Measurements from ENCODE around the gene UNC5A. TPM values are rescaled to one million over a fixed set of nuclear protein-coding genes. Genes with fewer than 3 reads are reported as not detected.

UNC5A gene
- total RNA-seq, 2 donors from 2014 or later: not detected

GRCh38 chr5:176847726-176848290 is 37.4 kb downstream of the UNC5A start:
- Histone ChIP-seq H3K27ac (no peak overlapping the region), H3K36me3 (no peaks in the 10 kb centered on the region), H3K4me3 (no peak overlapping the region), H3K27me3 (no peaks in the 10 kb centered on the region), H3K4me1 (no peaks in the 10 kb centered on the region), H3K9me3 (no peaks in the 10 kb centered on the region)
- no peak for DNase-seq (ENCODE audit: low spot score)
- TF ChIP-seq CTCF (IDR thresholded peaks at IDR 0.05): no peak

- H3K4me3 ChIP-seq: no peak overlapping the region
- H3K27me3 ChIP-seq: no peaks in the 10 kb centered on the region
- no peaks in the 10 kb centered on the region for H3K4me1 ChIP-seq
- H3K36me3 ChIP-seq: no peaks in the 10 kb centered on the region
- no peak for TF ChIP-seq CTCF (IDR thresholded peaks at IDR 0.05)
- DNase-seq (ENCODE audit: low spot score): no peak
- H3K9me3 ChIP-seq: no peaks in the 10 kb centered on the region
- H3K27ac ChIP-seq: no peak overlapping the region
Observed at GRCh38 chr5:176848651-176849050, 38.3 kb downstream of the UNC5A start.

- Histone ChIP-seq H3K36me3 (no peaks in the 10 kb centered on the region), H3K4me3 (no peak overlapping the region), H3K4me1 (no peaks in the 10 kb centered on the region), H3K27ac (no peak overlapping the region), H3K9me3 (no peaks in the 10 kb centered on the region), H3K27me3 (no peaks in the 10 kb centered on the region)
- no peak for TF ChIP-seq CTCF (IDR thresholded peaks at IDR 0.05)
- DNase-seq (ENCODE audit: low spot score): no peak
Observed at GRCh38 chr5:176849611-176850227, 39.4 kb downstream of the UNC5A start.

GRCh38 chr5:176850371-176851245 is 40.2 kb downstream of the UNC5A start:
- no peaks in the 10 kb centered on the region for H3K27me3 ChIP-seq
- no peak for TF ChIP-seq CTCF (IDR thresholded peaks at IDR 0.05)
- no peak overlapping the region for H3K4me3 ChIP-seq
- H3K27ac ChIP-seq: no peak overlapping the region
- H3K9me3 ChIP-seq: no peaks in the 10 kb centered on the region
- no peak for DNase-seq (ENCODE audit: low spot score)
- H3K36me3 ChIP-seq: no peaks in the 10 kb centered on the region
- H3K4me1 ChIP-seq: no peaks in the 10 kb centered on the region

GRCh38 chr5:176851380-176851779 is 41.0 kb downstream of the UNC5A start:
- Histone ChIP-seq H3K4me1 (no peaks in the 10 kb centered on the region), H3K27ac (no peak overlapping the region), H3K4me3 (no peak overlapping the region), H3K27me3 (no peaks in the 10 kb centered on the region), H3K36me3 (no peaks in the 10 kb centered on the region), H3K9me3 (no peaks in the 10 kb centered on the region)
- no peak for DNase-seq (ENCODE audit: low spot score)
- TF ChIP-seq CTCF (IDR thresholded peaks at IDR 0.05): no peak
